Choroid plexus epithelial cell (primary cell): ENCODE measurements around the gene ZNRF2.
A peak's percentile ranks its signal among the peaks of the same experiment; 100 is the strongest.
"Not testable (repeated sequence)": the region's sequence is repeated elsewhere in the genome, so short reads cannot be mapped to it uniquely, and the experiment has no call there.

ENCODE experiments used
- DNase-seq: peaks from one replicate; pipeline ENCODE4 v3.0.0-alpha.2; 2010; ENCODE audit warnings: low read depth
- H3K4me3 ChIP-seq: 2 replicates; pipeline ENCODE4 v1.5.1; 2011; ENCODE audit warnings: low read depth, mild to moderate bottlenecking, control low read depth, low read length, moderate library complexity
- TF ChIP-seq, protein P1 (sequence below): conservative IDR thresholded peaks from 2 replicates; pipeline ENCODE4 v1.5.1; 2011; ENCODE audit warnings: low read depth, mild to moderate bottlenecking, control low read depth, inconsistent platforms, low read length, moderate library complexity

ZNRF2 gene

DNA sequence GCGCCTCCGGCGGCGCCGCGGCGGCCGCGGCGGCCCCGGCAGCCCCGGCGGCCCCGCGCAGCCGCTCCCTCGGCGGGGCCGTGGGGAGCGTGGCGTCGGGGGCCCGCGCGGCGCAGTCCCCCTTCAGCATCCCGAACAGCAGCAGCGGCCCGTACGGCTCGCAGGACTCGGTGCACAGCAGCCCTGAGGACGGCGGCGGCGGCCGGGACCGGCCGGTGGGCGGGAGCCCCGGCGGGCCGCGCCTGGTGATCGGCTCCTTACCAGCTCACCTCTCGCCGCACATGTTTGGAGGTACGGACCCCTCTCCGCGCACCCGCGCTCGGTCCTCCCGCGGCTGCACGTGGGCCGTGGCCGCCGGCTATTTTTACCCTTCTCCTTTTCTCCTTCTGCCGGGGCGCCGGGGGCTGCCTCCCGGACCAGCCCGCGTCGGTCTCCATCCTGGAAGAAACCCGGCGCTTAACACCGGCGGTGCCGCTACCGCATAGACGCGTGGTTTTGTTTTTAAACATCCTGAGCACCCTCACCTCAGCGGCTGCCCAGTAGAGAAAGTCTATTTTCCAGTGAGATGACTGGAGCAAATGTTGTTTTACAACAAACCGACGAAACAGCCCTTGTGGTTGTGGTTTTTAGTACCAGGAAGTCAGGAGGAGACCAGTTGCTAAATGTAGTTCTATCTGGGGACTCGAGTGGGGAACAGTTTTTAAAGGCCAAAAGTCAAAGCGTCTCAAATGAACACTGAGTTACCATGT, 1.3 kb downstream of the ZNRF2 start:
- TF ChIP-seq, protein P1, sequence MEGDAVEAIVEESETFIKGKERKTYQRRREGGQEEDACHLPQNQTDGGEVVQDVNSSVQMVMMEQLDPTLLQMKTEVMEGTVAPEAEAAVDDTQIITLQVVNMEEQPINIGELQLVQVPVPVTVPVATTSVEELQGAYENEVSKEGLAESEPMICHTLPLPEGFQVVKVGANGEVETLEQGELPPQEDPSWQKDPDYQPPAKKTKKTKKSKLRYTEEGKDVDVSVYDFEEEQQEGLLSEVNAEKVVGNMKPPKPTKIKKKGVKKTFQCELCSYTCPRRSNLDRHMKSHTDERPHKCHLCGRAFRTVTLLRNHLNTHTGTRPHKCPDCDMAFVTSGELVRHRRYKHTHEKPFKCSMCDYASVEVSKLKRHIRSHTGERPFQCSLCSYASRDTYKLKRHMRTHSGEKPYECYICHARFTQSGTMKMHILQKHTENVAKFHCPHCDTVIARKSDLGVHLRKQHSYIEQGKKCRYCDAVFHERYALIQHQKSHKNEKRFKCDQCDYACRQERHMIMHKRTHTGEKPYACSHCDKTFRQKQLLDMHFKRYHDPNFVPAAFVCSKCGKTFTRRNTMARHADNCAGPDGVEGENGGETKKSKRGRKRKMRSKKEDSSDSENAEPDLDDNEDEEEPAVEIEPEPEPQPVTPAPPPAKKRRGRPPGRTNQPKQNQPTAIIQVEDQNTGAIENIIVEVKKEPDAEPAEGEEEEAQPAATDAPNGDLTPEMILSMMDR = no peak
- H3K4me3 ChIP-seq = peak overlapping the region; percentile 74
- peak; percentile 75 for DNase-seq

DNA sequence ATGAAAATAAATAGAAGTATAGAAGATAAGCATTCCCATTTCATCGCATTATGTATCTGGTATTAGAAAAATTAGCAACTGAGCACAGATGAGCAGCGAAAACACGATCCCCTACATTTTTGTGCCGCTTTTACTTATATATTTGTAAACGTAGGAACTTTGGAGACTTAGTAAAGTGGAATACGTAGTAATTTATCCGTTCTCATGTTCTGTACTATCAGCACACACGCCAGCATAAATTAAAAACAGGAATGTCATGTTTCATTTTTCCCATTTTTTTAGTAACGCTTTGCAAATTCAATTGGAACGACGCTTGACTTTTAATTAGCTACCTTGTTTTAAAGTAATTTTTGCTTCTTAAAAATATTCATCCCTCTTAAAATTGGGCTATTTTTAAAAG, 2.4 kb downstream of the ZNRF2 start:
- TF ChIP-seq, protein P1 = no peak
- no peak for DNase-seq
- H3K4me3 ChIP-seq = peak overlapping the region; percentile 11

DNA sequence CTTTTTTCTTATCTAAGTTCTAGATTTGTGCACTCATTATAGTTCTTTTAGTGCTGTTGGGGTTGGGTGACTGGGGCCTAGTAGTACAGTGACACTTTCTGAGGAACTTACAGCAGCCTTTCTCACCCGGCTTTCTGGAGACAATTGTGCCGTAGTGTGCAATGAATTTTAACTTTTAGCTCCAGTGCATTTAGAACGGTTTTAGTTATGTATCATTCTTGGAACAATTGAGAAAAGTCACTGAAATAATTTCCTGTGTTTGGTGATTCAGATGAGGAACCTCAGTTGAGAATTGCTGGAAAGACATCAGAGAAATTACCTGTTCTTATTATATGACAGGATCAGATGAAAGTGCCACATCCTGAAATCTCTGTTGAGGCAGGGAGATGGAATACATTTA, 3.2 kb downstream of the ZNRF2 start:
- not testable (repeated sequence) for H3K4me3 ChIP-seq

DNA sequence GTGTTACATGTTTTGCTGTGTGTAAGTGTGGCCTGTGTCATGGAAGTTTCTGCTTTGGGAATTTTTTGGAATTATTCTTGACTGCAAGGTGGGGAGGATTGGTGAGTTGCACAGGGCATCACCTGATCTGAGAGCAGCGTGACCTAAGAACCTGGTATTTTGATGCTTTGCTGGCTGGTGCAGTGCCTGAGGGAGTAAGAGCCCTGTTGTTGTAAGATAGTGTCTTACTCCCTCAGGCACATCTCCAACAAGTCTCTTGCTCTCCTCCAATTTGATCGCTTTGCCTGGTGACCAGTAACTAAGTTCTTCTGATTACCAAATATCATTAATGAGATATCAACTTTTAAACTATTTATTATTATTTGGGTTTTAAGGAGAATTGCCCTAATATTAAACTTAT, 5.2 kb downstream of the ZNRF2 start:
- not testable (repeated sequence) for H3K4me3 ChIP-seq, DNase-seq

More for the DNA sequence above, 3.2 kb downstream of the ZNRF2 start:
- not testable (repeated sequence) for DNase-seq

GRCh38 chr7:30290317-30290716, 5.9 kb downstream of the ZNRF2 start:
- H3K4me3 ChIP-seq, DNase-seq: not testable (repeated sequence)

- DNase-seq, H3K4me3 ChIP-seq: not testable (repeated sequence)
These were observed 8.1 kb downstream of the ZNRF2 start for GRCh38 chr7:30292416-30293038.

- DNase-seq = not testable (repeated sequence)
These were observed 11.9 kb downstream of the ZNRF2 start for GRCh38 chr7:30296304-30296703.

GRCh38 chr7:30297499-30297898, 13.1 kb downstream of the ZNRF2 start:
- not testable (repeated sequence) for DNase-seq, H3K4me3 ChIP-seq

More at GRCh38 chr7:30296304-30296703, 11.9 kb downstream of the ZNRF2 start:
- not testable (repeated sequence) for H3K4me3 ChIP-seq

DNA sequence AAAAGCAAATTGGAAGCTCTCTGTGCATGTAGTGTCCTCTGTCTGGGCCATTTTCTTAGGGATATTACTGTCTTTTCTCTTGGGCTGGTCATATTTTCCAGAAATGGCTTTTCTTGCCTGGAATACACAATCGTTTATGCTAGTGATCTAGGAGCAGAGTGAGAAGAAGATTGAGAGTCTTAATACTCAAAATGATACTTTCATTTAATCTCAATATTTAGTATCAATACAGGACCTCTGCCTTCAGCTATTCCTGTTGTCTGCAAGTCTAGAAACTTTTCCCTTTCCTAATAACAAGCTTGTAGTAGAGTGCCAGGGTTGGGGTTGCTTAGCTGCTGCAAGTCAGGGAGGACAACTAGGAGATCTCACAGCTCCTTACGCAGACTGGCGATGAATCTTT, 14.0 kb downstream of the ZNRF2 start:
- DNase-seq = not testable (repeated sequence)

GRCh38 chr7:30301751-30302150, 17.4 kb downstream of the ZNRF2 start:
- TF ChIP-seq, protein P1 = no peak
- H3K4me3 ChIP-seq = no peak overlapping the region
- DNase-seq = no peak

More for the DNA sequence above, 14.0 kb downstream of the ZNRF2 start:
- not testable (repeated sequence) for H3K4me3 ChIP-seq
